ENCODE results near the gene FFAR4. TPM values are rescaled to one million over a fixed set of nuclear protein-coding genes. Genes with fewer than 3 reads are reported as not detected.

Gene FFAR4
- polyA plus RNA-seq, 4 donors: 0.05 TPM; not detected in 3

DNA sequence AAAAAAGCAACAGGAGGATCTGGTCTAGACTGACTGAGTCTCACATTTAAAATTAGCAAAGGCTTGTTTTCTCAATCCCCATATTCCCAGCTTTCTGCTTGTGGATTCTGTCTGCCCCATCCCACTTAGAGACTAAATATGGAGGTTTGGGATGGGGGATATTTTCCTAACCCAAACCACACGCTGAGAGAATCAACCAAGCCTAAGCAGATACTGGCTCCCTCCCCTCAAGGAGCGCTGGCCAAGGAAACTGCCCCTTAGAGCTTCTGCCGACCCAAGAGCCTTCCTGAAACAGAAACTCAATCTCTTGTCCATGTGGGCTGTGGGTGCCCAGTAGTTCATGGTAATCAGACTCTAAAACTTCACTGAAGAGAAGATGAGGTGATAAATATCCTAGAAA is 3.9 kb downstream of the FFAR4 start:
- no peak for DNase-seq (ENCODE audit: low read depth in 4 of 4, low spot score in 2 of 4)

DNA sequence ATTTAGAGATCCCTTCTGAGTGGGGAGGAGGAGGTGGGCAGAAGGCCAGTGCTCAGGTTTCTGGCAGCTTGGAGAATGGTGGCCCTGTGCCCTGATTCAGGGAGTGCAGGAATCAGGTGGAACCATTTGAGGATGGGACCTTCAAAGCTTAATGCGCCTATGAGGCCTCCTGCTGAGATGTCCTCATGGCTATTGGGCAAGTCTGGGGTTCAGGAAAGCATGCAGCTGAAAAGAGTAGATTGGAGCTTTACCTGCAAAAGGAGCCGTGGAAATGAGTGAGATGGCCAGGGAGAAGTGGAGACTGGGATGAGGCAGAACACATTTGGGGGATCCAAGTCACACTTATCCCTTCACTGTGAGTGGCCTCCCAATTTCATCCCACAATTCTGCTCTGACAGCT is 6.1 kb downstream of the FFAR4 start:
- no peak for DNase-seq (ENCODE audit: low read depth in 4 of 4, low spot score in 2 of 4)

DNA sequence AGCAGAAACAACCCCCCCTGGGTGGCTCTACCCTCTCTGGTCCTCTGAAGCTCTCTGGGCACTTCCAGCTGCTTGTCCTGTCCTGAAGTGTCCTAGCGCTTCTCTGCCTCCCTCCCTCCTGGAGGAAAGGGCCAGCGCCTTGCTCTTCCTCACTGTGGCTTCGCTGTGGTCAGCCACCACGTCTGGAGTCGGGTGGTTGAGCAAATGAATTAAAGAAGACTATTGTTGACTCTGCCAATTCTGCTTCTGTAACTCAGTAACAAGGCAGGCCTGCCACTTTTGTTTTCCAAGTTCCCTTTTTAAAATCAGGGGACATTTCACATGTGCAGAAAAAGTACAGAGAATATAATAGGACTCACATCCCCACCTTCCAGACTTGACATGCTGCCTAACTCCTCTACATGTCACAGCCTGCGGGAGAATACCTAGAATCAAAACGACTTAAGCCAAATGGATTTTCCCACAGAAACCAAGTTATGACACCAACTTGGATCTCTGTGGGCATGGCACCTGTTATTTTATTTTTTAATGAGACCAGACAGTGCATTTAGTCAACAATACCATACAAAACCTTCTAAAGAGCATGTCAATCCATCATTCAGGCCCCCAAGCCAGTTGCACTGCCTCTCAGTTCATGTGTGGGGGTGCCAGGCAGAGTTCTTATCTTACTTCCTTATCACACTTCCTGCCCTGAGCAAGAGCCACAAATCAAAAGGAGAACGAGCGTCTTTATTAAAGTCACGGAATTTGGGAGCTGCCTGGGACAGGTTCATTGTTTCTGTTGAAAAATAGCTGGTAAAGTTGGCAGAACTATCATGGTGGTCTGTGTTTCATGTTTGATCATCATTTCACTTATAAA is 6.8 kb downstream of the FFAR4 start:
- no peak for DNase-seq (ENCODE audit: low read depth in 4 of 4, low spot score in 2 of 4)

DNA sequence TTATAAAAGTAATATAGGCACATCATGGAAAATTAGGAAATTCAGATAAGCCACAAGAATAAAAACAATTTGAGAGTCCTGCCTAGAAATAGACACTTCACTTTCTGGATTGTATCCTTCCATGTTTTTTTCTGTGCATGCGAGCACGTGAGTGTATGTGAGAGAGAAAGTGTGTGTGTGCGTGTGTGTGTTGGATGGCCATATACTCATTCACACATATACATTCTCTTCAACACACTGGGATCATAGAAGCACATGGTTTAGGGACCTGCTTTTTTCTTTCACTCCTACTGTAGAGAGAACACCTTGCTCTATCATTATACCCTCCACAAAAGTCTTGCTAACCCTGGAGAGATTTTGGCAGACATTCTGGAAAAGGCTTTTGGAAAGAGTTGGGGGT is 7.5 kb downstream of the FFAR4 start:
- DNase-seq (ENCODE audit: low read depth in 4 of 4, low spot score in 2 of 4): no peak

DNA sequence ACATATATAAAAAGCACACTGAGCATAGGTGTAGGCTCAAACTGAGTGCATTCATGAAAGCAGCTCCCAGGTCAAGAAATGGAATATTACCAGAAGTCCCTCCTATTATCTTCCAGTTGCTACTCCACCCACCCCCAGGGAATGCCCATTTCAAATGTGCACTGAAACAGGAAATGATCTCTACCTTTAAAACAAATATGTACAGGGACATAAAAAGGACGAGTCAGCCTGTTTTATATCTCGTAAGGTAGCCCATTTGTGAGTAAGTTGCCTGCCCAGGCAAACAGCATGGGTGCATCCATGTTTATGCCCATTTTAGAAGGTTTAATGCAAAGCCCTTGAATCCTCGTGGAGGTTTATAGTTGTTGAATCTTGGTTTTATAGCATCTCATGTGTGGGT is 10.4 kb downstream of the FFAR4 start:
- no peak for DNase-seq (ENCODE audit: low read depth in 4 of 4, low spot score in 2 of 4)

DNA sequence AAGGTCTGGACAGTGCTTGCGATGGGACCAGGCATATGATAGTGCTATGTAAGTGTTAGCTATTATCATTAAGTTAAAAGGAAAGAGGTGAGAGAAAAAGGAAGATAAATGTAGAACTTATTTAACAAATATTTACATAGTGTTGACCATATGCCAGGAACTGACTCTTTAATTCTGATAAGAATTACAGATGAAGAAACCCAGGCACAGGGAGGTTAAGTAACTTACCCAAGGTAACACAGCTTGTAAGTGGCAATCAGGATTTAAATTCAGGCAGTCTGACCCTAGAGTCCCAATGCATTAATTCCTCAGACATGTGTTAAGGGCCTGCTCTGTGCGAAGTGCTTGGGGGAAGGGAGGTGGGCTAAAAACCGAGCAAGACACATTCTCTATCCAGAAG is 11.1 kb downstream of the FFAR4 start:
- DNase-seq (ENCODE audit: low read depth in 4 of 4, low spot score in 2 of 4): no peak

DNA sequence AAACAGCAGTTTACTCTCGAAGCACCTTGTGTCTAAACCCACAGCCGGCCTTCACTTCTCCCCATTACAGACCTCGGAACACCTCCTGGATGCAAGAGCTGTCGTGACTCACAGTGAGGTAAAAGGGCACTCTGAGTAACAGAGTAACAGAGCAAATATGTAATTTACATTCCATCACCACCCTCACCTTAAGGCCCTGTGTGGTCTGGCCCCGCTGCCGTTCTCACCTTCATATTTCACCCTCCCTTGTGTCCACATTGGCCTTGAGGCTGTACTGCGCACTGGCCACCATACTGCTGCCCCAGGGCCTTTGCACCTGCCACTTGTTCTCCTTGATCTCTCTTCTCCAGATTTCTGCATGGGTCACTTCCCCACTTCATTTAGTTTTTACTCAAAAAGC is 12.6 kb downstream of the FFAR4 start:
- no peak for DNase-seq (ENCODE audit: low read depth in 4 of 4, low spot score in 2 of 4)

DNA sequence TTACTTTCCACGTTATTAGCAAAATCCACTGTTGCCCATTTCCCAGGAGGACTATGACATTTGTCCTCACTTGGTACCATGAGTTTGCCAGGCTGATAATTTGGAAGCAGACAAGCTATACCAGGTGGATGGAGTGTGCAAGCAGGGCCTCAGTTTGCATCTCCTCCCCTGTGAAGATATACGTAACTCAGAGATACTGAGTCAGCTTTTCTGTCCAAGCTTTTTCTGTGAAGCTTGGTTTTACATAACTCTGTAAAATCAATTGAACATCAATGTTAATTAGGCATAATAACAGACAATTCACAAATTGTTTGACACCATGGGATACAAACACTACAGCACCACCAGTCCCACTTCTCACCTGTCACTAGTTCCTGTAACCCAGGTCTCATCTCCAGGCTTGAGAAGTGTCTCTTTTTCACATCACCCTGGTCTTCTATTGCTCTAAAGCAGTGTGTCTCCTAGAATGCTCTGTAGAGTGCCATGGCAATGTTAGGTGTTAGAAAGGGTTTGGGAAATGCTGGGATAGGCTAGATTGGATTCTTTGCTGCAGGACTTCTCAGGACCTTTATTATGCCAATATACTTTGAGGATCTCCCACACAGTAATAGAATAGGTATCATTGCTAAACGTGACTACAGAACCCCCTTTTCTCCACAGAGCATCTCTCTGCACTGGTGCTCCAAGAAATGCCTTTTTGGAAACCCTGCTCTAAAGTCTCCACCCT is 13.7 kb downstream of the FFAR4 start:
- DNase-seq (ENCODE audit: low read depth in 4 of 4, low spot score in 2 of 4): no peak

DNA sequence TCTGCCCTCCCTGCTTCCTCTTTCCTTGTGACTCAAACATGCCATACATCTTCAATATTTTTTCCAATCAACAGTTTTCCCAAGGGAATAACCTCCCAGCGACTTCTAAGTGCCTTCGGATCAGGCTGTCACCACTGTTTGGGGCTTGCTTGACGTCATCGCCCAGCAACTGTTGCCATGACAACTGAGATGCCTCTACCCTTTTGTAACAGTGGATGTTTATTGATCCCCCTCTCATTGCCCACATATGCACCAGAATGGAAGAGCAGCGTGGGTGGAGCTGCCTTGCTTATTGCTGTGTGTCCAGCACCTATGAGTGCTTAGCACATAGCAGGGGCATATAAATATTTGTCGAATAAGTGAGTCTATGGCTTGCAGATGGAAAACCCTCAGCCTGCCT is 14.4 kb downstream of the FFAR4 start:
- no peak for DNase-seq (ENCODE audit: low read depth in 4 of 4, low spot score in 2 of 4)

DNA sequence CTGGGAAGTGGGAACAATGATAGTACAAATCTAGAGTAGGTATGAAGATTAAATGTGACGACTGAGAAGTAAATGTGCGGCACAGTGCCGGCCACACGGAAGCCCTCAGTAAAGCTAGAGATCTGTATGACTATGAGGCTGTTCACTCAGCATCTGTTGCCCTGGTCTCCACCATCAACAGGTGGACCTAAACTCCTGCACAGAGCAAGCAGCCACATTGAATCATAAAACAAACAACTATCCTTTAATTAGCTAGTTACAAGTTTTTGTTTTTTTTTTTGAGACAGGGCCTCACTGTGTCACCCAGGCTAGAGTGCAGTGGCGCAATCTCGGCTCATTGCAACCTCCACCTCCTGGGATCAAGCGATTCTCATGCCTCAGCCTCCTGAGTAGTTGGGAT is 18.0 kb downstream of the FFAR4 start:
- DNase-seq (ENCODE audit: low read depth in 4 of 4, low spot score in 2 of 4): no peak

DNA sequence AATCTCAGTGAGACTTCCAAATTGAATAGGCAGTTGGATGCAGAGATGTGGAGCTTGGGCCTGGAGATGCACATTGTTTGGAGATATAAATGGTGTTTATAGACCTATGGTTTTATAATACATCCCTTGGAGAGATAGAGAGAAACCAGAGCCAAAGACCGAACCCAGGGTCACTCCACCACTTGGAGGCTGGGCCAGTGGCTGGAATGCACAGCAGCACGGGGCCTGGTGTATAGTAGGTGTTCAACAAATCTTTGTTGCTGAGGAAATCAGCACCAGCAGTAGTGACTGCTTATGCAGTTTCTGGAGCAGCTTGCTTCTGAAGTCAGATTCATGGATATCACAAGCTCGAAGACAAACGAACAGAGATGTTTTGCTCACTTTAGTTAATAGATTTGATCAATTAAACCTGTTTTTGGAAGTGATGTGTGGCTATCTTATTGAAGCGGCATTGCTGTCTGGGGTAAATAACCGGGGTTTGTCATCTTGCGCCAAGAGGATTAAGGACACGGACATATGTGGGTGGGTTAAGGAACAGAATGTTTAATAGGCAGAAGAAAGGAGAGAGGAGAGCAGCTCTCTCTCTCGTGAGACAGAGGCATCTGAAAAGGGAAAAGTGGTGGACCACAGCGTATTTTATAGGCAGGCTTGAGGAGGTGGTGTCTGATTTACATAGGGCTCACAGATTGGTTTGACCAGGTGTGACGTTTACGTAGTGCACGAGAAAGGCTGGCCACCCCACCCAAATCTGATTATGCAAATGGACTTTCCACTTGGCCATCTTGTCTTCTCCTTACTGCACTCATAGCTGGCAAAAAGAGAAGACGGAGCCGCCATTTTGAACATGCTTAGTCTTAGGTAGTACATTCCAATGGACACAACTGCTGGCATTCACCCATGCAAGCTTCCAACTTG is 23.4 kb downstream of the FFAR4 start:
- no peak for DNase-seq (ENCODE audit: low read depth in 4 of 4, low spot score in 2 of 4)

DNA sequence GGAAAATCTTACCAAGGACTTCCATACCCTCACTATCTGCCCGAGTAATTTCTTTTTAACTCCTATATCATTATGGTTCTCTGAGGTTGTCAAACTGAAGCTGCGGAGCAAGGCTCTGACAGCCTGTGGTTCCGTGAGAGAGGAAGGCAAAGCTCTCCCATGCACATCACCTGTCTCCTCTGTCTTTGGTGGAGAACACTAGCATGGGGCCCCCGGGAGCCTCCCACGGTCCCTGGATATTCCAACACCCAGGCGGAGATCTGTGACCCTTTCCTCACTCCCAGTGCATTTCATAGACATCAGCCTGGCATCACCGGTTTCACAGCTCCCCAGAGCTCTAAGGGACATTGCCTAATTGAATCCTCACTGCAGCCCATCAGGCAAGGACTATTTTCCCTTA is 24.2 kb downstream of the FFAR4 start:
- DNase-seq (ENCODE audit: low read depth in 4 of 4, low spot score in 2 of 4): no peak

DNA sequence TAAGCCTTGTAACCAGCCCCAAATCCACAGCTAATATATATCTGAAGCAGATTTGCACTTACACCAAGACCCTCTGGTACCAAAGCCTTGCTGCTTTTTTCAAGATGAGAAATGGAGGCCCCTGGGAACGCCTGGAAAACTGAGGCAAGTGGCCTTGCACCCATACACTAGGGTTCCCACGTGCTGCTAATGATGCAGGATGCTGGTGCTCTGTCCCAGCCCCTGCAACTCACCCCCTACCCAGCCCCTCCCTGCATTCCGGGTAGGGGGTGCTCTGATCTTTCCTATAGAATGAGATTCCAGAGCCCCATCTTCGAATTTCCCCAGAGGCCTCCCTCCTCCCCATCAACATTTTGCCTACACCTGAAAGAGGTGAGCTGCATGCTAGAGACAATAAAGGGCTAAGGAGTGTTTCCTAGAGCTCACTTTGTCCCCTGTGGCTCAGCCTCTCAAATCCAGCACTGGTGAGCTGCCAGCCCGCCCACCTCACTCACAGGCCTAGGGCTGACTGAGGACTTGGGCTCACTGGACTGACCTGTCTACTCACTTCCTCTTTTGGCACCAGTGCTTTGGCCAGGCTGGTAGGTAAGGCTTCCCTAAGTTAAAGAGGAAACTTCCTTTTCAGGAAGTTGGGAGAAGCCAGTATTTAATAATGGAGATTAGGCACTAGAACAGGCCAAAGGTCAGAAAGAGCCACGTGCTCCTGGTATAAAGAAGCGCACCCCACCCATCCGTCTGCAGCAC is 24.8 kb downstream of the FFAR4 start:
- DNase-seq (ENCODE audit: low read depth in 4 of 4, low spot score in 2 of 4): no peak

DNA sequence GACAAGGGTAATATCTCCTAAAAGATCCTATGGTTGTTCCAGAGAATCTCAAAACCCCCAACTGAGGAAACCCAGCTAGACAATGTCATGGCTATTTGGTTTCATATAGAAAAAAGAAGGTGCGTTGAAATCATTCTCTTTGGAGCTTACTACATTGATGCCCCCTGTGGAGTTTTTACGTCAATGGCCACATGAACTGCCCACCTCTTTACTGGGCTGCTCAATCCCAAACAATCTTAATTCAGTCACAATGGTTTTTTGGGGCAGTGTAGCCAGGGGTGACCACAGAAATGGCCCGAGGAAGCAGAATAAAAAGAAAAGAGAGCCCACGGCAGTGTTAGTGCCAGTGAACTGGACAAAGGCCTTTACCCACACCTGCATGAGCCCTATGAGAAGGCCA is 26.8 kb downstream of the FFAR4 start:
- no peak for DNase-seq (ENCODE audit: low read depth in 4 of 4, low spot score in 2 of 4)

DNA sequence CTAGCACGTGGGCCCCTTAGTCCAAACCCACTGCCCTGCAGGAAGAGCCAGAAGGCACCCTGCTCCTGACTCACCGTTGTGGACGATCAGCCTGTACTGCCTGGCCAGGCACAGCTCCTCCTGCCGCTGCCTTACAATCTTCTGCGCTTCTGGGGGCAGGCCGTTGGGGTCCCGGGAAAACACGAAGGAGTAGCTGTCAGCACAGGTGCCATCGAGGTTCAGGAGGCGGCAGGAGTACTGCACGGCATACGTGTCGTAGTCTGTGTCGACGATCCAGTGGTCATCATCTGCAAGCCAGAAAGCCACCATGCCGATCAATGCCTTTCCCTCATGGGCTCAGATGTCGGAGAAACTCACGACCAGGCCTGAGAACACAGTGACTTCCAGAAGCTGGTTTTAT is 27.3 kb downstream of the FFAR4 start:
- no peak for DNase-seq (ENCODE audit: low read depth in 4 of 4, low spot score in 2 of 4)

DNA sequence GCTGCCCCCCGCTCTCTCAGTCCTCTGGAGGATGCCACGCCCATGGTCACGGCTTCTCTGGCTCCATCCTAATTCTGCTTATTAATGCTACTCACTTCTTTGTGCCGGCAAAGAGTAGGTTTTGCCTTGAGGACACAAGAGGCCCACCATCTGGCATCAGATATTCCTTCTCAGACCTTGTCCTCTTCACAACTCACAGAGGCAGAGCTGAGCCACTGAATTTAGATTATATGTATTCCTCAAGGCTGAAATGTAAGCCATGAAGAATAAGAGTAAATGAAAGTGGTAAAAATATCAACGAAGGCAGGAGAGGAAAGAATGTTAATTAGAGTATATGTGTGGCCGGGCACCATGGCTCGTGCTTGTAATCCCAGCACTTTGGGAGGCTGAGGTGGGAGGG is 28.1 kb downstream of the FFAR4 start:
- no peak for DNase-seq (ENCODE audit: low read depth in 4 of 4, low spot score in 2 of 4)

DNA sequence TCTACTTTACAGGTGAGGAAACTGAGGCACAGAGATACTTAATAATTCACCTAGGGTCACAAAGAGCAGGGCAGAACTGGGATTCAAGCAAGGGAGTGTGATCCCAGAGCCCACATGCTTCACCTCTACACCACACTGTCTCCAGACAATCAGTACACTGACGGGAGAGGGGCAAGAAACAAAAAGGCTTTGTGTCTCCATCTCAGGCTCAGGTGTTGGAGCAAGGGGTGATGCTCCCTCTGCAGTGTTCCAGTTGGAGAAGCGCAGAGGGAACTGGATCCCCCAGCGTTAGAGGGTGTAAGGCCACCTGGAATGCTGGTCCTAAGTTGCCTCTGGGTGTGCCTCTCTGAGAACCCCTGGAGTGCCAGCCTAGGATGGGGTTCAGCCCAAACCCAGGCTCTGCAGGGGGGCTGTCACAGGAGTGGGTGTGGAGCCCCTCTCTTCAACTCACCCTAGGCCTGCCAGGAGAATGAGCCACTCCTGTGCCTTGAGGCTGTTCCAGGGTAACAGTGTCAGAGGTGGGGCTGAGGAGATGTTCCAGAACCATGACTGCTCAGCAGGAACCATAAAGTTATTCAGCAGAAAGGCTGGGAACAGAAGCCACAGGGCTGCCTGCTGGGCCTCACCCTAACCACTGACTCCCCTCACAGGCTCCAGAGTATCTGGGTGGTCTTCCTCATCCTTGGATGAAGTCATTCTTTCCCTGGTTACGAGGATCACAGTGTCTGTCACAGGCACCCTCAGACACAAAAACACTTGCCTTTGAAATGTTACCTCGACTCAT is 29.1 kb downstream of the FFAR4 start:
- no peak for DNase-seq (ENCODE audit: low read depth in 4 of 4, low spot score in 2 of 4)

DNA sequence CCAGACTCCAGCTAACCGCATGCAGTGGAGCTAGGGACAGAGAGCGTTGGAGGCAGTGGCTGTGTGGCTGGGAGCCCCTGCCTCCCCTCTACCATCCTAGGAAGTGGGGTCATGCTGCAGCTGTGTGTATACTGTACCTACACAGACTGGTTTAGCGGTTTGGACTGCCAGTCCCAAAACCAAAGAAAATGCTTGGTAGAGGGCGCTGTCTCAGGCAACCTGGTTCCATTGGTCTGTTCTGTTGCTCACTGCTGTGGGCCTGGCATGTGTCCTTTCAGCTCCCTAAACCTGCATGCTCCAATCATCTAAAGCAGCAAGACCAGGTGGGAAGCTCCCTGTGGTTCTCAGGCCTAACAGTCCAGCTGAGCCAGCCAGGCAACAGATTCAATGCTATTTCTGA is 30.1 kb downstream of the FFAR4 start:
- DNase-seq (ENCODE audit: low read depth in 4 of 4, low spot score in 2 of 4): no peak

DNA sequence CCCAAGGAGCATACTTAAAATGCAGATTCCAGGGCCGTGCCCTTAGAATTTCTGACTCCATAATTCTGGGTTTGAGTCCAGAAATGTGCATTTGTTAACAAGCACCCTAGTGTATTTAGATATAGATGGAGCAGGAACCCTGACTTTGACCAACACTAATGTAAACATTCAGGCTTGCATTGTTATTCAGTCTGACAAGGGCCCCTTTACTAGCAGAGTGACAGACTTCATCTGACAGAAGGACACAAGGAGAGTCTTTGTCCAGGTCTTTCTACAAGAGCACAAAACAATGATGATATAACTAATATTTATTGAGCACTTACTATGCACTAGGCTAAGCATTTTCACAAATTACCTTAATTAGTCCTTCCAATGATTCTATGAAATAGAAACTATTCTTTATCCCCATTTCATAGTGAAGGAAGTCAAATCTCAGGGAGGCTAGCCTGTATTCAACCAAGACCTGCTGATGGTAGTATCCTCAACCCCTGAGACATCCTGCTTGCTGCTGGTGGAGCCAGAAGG is 30.7 kb downstream of the FFAR4 start:
- DNase-seq (ENCODE audit: low read depth in 4 of 4, low spot score in 2 of 4): no peak
